NK-92 (cell line): Measurements from ENCODE around the gene THRSP.
"Not testable (repeated sequence)": the region's sequence is repeated elsewhere in the genome, so short reads cannot be mapped to it uniquely, and the experiment has no call there.

Experiments used
- DNase-seq: peaks from one replicate; lab custom pipeline; 2025; ENCODE audit not compliant: unreplicated experiment; lab: John Stamatoyannopoulos, UW

THRSP gene

GRCh38 chr11:78063440-78064181 is at the start of gene THRSP:
TSS of gene THRSP (plus strand) at chr11:78063861. CDS start at chr11:78063882, 21 bp downstream.
- DNase-seq, result no peak

GRCh38 chr11:78014937-78015520 is 48.6 kb upstream of the THRSP start:
- not testable (repeated sequence) for DNase-seq

GRCh38 chr11:78015878-78016277 is 47.8 kb upstream of the THRSP start:
- DNase-seq, result no peak

GRCh38 chr11:78019808-78020207 is 43.9 kb upstream of the THRSP start:
- DNase-seq, result no peak

- DNase-seq, result no peak
Measured at GRCh38 chr11:78020246-78020645, 43.4 kb upstream of the THRSP start.

- DNase-seq, result no peak
Measured at GRCh38 chr11:78021611-78022010, 42.0 kb upstream of the THRSP start.

- DNase-seq, result no peak
Measured at GRCh38 chr11:78022397-78023396, 41.0 kb upstream of the THRSP start, which contains the start of gene KCTD14. TSS of gene KCTD14 (minus strand) at chr11:78023276. CDS start at chr11:78023249, 27 bp downstream.

- no peak for DNase-seq
Measured at GRCh38 chr11:78023426-78023825, 40.2 kb upstream of the THRSP start.

GRCh38 chr11:78025378-78025777 is 38.3 kb upstream of the THRSP start:
- no peak for DNase-seq

GRCh38 chr11:78027759-78028158 is 35.9 kb upstream of the THRSP start:
- DNase-seq, result no peak

- not testable (repeated sequence) for DNase-seq
Measured at GRCh38 chr11:78028423-78028822, 35.2 kb upstream of the THRSP start.

- no peak for DNase-seq
Measured at GRCh38 chr11:78030429-78031325, 33.0 kb upstream of the THRSP start.

- no peak for DNase-seq
Measured at GRCh38 chr11:78031629-78032028, 32.0 kb upstream of the THRSP start.

GRCh38 chr11:78032090-78032489 is 31.6 kb upstream of the THRSP start:
- DNase-seq, result no peak

- no peak for DNase-seq
Measured at GRCh38 chr11:78033040-78033439, 30.6 kb upstream of the THRSP start.

- DNase-seq, result no peak
Measured at GRCh38 chr11:78034623-78035022, 29.0 kb upstream of the THRSP start.

GRCh38 chr11:78036313-78036712 is 27.3 kb upstream of the THRSP start:
- no peak for DNase-seq

- DNase-seq, result no peak
Measured at GRCh38 chr11:78037056-78037455, 26.6 kb upstream of the THRSP start.

- DNase-seq, result no peak
Measured at GRCh38 chr11:78037825-78038620, 25.6 kb upstream of the THRSP start.
